Hepatocyte (in vitro differentiated cells): ENCODE results near the gene ITGB8.

Experiments
- EZH2 ChIP-seq: fragments of 200-600 bp; sonication (generic); IDR thresholded peaks from 2 replicates; pipeline ENCODE4 v1.6.1; 2016; ENCODE audit warnings: antibody characterized with exemption, mild to moderate bottlenecking, borderline replicate concordance
- TF ChIP-seq, protein P1 (sequence below): fragments of 200-600 bp; sonication (generic); IDR thresholded peaks from 2 replicates; pipeline ENCODE4 v1.5.1; 2016; ENCODE audit warnings: antibody characterized with exemption, mild to moderate bottlenecking; ENCODE audit not compliant: poor library complexity

DNA sequence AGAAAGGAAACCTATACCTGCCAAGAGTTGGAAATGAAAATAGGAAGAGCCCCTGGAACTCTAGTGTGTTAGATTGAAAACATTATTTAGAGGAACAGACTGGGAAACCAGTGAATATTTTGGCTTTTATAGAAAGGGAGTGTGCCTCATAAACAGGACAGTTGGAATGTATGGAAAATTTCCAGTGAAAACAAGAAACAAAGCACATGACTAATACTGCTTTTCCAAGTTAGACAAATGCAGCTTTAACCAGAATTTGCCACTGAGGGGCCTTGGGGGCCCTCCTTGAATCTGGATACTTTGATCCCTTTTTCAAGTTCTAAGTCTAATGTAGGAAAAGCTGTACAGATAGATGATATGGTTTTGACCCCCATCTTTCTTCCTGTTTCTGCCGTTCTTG is 21.2 kb downstream of the ITGB8 start:
- TF ChIP-seq, protein P1, sequence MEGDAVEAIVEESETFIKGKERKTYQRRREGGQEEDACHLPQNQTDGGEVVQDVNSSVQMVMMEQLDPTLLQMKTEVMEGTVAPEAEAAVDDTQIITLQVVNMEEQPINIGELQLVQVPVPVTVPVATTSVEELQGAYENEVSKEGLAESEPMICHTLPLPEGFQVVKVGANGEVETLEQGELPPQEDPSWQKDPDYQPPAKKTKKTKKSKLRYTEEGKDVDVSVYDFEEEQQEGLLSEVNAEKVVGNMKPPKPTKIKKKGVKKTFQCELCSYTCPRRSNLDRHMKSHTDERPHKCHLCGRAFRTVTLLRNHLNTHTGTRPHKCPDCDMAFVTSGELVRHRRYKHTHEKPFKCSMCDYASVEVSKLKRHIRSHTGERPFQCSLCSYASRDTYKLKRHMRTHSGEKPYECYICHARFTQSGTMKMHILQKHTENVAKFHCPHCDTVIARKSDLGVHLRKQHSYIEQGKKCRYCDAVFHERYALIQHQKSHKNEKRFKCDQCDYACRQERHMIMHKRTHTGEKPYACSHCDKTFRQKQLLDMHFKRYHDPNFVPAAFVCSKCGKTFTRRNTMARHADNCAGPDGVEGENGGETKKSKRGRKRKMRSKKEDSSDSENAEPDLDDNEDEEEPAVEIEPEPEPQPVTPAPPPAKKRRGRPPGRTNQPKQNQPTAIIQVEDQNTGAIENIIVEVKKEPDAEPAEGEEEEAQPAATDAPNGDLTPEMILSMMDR, result no peak
- TF ChIP-seq EZH2, result no peak
